ENCODE results near the gene UQCR11.
"Not testable (repeated sequence)": the region's sequence is repeated elsewhere in the genome, so short reads cannot be mapped to it uniquely, and the experiment has no call there.

The UQCR11 gene

DNA sequence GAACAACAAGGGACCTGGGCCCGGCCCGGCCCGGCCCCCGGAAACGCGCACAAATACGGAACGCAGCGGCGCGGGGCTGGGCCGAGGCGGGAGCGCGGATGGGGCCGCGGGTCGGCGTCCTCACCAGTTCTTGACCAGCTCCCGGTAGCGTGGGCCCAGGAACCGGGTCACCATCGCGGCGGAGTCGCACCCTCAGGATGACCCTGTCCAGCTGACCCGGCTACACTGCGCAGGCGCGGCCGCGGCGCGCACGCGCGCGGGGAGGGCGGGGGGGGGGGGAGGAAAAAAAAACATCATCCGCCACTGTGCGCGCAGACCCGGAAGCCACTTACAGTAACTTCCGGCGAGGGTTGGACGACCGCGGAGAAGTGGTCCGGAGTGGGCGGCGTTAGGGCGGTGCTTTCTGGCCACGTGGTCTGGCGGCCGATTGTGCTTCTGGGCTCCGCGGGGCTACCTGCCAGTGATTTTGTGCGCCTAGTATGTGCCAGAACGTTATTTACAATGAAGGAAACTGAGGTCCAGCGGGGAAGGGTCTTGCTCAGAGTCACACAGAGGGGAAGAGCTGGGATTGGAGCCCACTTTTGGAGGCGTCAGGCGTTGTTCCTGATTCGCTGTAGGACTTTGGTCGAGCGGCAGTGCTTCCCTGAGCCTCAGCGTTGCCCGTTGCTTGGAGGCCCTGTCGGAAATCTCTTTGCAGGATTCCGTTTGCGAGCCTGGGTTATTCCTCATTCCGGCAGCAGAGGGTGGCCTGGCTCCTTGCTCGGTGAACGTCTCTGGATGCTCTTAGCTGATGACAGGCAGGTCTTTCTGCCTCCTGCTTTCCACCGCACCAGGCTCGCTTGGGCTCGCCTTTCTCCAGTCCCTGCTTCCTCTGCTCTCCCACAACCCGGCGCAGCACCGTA is at the start of gene UQCR11:
Gene UQCR11, minus strand, starts transcription at position 227 of the 902 bp plus-strand sequence. Its CDS starts 53 bp downstream, at position 174.
- DNase-seq, result peak; percentile 97

DNA sequence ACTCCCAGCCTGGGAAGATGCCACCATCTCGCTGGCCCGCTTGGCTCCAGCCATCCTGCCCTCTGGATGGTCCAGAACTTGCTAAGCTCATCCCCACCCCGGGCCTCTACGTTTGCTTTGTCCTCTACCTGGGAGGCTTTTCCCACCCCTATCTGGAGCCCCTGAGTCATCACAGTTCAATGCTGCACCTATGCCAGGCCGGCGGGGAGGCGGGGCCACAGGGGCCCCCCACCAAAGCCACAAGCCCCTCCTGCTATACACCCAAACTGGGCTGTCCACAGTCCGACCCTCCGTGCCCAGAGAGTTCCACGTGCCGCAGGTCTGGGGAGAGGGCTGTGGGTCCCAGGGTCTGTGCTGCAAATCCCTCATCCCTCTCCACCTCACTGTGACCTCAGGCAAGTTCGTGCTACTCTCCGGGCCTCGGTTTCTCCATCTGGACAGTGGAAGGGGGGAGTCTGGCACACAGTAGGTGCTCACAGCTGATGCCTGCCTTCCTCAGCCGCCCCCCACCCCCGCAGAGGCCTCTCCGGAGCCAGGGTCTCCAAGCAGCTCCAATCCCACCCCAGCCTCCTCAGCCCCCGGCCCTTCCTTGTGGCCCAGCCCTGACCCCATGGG is 49.0 kb upstream of the UQCR11 start:
- no peak for DNase-seq

DNA sequence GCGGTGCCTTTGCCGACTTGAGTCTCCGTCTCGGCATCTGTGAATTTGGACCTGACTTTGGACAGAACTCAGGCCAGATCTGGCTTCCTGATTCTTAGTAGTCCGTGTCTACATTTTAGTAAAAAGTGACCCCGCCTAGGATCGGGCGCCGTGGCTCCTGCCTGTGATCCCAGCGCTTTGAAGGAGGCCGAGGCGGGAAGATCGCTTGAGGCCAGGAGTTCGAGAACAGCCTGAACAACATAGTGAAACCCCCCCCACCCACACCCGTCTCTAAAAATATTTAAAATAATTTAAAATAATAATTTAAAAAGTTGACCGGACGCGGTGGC is 48.0 kb upstream of the UQCR11 start:
- no peak for DNase-seq

DNA sequence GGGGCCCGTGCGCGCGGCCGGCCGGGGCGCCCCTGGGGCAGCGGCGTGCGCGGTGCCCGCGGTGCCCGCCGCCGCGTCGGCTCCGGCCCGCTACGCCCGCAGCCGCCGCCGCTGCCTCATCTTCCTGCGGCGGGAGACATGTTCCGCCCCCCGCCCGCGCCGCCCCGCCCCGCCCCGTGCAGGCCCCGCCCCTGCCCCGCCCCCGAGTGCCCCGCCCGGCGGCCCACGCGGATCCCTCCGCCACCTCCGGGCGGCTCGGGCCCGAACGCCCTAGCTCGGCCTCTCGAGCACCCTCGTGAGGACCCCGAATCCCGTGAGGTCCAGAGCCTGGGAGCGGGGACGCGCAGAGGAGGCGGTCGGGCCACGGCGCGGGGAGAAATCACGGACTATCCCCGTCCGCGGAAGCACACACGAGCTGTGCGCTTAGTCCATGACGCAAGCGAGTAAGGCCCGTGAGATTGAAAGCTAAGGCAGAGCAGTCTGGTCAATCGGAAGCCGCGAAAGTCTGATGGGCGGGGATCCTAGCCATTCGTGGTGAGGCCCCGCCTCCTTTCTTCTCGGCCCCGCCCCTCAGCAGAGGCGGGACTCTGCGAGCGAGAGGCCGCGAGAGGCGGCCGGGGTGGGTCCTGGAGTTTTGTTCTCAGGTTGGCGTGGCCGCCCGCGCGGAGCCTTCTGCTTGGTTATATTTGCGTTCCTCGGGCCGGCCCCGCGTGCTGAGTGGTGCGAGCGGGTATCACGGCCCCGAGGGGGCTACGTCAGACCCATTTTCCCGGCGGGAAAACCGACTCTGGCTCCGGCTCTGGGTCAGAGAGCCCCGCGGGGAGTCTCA is 47.4 kb upstream of the UQCR11 start, which contains the start of gene TCF3:
Gene TCF3, minus strand, starts transcription at position 145 of the 829 bp plus-strand sequence. CDS start 2,367 bp downstream, outside the sequence.
- DNase-seq, result peak; percentile 98

DNA sequence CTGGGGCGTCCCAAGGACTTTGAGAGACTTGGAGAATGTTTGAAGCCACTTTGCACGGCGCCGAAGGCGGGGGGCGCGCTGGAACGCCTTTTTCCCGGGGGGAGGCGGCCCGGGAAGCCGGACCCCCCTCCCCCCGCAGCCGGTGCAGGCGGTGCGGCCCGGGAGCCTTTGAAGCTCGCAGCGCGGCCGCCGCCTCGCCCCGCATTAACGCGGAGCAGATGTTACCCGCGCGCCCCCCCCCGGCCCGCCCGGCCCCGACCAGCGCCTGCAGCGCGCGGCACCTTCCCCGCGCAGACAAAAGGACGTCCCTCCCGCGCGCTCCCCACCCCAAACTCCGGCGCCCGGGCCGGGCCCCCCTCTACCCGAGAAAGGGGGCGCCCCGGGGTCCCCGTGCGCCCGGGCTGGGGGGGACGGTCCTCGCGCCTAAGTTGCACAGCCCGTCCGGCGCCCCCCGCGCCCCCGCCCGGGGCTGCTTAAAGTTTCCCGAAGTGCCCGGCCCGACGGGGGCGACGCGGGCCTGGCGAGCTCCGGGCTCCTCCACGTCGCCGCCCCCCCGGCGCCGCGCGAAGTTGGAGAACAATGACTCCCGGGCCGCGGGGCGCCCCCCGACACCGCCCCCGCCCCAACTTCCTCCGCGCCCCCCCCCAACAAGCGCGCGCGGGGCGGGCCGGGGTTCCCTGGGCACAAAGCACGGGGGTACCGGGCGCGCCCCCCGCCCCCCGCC is 46.5 kb upstream of the UQCR11 start:
- no peak for DNase-seq

DNA sequence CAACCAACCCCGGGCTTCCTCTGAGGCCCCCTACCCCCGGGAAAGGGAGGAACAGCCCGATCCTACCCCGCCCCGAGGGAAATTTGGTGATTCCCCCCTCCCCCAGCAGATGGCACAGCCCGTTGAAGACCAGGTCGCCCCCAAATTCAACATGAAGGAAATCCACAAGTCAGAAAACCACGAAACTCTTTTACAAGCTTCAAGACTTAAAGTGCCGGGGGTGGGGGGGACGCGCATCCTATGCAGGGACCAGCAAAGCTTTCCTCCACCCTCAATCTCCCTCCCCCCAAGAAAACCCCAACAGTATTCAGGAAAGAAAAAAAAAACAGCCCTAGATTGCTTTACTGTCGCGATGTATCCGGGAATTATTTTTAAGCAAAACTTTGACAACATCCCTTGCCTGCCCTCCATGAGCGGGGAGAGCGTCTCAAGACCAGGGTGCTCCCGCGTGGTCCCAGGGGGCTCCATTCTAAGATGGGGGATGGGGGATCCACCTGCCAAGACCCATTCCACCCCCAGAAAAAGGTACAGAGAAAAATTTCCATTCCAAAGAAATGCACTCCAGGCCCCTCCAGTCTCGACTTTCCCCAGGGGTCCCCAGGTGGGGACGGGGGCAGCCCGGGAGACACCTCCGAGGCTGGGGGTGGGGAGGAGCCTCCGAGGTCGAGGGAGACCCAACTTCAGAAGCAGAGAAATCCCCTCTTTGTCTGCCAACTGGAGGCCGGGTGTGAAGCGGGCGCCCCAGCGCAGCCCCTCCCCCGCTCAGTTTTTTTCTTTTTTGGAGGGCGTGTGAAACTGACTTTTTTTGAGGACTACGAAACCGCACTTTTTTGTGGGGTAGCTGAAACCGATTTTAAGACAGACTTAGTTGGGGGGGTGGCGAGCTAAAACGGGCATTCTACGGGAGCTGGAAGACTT is 45.6 kb upstream of the UQCR11 start:
- no peak for DNase-seq

DNA sequence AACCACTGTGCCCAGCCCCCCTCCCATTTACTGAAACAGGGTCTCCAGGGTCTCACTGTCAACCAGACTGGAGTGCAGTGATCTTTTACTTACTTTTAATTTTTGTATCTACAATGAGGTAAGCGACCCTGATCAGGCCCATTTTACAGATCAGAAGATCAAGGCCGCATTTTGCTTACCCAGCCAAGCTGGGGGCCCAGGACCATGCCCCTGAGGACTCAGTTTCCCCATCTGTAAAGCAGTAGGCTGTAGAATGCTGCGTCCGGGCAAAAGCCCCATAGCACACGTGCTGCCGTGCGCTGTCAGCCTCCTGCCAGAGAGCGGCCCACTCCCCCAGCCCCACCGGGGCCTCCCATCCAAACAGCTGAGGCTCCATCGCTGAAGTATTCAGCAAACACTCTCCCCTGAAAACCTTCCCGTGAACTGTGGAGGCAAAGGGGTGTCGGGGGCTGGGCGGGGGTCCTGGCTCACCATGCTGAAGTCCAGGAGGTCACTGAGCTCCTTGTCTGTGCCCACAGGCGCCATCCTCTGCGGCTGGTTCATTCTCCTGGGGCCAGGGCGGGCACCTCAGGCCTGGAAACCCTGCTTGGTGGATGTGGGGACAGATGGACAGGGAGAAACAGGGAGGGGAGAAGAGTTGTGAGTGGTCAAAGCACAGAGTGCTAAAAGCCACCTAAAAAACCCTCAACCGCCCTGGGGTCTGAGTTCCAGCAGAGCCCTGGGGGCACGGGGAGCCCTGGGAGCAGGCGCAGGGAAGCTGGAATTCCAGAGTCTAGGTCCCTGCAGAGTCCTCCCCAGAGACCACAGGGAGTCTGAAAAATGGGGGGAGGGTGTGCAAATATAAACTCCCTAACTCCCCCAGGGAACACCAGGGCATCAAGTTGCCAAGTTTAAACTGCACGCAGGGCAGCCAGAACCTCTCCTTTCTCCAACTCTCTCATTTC is 44.7 kb upstream of the UQCR11 start:
- no peak for DNase-seq

DNA sequence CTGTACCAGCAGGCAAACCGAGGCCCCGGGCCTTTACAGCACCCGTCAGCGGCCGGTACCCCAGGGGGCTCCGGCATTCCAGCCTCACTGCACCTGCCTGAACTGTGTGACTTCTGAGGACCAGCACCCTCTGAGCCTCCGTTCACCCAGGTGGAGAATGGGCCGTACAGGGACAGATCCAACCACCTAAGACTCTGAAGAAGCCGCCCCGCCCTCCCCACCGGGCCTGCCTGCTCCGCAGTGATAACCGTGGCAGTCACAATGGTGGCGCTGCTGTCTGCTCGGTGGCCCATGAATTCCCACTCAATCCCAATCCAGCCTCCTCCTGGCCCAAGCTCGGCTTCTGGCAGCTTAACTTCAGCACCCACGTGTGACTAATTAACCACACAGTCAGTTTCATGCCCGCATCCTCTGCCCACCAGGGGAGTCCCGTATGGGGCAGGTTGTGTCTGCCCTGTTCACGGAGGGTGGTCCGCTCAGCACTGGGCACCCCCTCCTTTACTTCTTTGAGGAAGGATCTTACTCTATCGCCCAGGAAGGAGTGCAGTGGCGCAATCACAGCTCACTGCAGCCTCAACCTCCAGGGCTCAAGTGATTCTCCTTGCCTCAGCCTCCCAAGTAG is 43.8 kb upstream of the UQCR11 start:
- DNase-seq, result no peak

DNA sequence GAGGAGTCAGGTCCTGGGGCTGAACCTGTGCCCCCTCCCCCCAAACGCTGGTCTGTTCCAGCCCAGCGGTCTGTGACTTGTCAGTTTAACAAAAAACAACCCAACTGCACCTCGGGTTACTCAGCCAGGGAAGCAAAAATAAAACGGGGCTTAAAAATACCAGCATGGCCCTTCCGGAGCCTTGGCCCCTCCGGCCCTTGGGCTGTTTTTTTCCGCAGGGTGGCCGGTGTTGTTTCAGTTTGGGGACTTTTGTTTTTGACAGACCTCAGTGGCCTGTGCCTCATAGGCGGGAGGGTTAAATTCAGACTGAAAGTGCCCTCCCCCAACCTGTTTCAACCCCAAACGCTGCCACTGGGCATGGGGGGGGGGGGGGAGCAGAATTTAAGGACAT is 43.2 kb upstream of the UQCR11 start:
- no peak for DNase-seq

DNA sequence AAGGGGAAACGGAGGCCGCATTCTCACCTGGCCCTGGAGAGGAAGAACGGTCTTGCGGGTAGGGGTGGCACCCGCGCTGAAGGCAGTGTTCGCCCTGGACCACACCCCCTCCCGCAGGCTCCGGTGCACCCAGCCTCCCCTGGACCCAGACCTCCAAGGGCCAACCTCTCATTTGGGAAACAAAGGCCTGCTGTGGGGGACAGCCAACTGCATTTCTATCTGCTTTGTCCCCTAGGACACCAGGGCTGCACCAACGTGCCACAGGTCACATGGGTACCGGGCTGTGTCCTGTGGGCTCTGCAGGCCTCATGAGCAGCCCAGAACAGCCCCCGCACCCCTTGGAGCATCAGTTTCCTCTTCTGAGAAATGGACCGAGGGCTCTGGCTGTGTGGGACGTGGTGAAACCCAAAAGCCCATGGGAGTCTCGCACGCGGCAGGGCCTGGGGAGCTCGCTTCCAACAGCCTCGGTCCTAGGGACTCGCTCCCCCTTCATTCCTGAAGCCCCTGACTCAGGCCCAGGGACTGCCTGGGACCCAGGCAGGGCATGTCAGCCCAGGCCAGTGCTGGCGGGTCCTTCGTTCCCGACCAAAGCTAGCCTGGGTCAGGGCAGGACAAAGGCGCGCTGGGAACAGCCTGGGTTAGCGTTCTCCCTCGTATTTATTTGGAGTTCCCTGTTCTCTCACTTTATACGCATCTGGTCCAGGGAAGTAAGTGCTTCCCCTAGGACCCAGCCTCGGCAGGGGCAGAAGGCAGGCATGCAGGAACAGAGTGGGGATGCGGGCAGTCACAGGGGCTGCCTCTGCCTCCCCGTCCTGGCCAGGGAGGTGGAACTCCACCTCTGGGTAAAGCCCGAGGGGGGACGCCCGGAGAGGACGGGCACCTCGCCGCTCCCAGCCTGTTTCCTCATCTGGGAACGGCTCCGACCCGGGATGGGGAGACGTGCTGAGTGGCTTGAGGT is 42.5 kb upstream of the UQCR11 start:
- DNase-seq, result no peak

DNA sequence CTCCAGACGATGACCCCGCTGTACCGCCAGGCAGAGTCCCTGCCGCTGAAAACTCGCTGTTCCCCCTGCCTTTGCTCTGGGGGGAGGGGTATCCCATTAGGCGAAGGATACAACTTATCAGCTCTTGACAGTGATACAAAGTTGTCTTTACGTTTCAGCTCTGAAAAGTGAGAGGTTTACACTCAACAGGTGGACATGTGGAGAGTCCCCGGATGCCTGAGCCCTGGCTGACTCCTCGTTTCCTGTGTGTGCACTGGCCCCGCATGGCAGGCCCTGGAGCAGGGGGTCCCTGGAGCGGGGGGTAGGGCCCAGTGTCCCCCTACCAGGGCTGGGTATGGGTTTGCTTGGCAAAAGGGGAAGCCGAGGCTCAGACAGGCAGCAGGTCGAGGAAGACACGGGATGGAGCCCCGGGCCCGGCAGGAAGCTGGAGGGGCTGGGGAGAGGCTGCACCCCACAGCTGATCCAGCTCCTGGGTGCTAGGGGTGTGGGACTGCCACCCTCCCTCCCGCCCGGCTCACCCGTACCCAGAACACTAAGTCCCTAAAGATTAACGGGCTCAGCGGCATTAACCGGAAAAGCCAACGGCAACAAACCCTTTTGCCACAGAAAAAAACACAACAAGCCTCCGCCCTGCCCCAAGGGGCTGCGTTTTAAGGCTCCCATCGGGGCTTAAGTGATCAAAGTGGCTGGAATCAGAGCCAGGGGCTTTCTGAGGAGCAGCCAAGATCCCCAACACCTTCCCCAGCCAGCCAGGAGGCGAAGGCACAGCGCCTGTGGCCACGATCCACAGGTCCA is 41.6 kb upstream of the UQCR11 start:
- DNase-seq, result no peak

DNA sequence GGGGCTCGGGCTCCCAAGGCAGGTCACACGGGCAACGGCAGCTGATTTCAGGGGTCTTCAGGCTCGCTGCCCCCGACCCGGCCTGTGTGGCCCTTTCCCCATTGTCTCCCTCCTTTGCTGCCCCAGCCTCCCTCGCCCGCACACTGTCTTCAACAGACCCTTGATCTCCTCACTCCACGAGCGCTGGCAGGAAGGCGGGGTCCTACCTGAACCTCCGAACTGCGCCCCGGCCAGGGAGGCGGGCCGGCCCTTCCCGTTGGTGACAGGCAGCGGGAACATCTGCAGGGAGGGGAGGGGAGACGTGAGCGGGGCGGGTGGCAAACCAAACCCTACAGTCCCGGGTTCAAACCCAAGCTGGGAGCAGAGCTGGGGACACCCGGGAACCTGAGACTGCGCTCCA is 40.9 kb upstream of the UQCR11 start:
- no peak for DNase-seq

DNA sequence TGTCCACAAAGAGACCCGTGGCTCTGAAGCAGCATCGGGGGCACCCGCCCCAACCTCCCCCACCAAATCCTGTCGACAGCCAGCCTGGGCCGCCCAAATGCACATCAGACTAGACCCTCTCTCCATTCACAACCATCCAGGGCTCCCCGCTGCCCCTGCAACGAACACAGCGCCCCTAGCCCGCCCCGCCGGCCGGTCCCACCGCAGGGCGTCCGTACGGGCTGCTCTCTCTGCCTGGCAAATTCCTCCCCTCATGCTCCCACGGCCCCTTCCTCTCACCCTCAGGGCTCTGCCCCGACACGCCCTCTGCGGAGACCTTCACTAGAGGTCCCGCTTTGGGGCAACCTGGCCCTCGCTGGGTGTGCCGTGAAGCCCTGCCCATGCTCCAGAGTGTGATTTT is 40.0 kb upstream of the UQCR11 start:
- no peak for DNase-seq

DNA sequence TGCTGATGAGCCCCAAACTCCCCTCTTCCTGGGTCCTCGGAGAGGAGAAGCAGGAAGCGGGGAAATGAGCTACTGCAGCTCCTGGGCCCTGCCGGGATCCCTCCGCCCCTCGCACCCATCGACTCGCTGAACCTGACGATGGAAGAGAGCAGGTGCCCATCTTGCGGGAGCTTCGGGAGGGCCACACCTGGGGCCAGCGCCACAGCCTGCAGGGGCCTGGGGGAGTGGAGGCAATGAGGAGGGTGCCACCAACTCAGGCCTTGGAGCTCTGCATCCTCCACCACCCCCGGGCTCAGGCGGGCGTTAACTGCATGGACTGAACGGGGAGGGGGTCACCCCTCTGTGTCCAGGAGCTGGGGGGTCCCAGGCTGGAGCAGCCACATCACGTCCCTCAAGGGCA is 38.8 kb upstream of the UQCR11 start:
- no peak for DNase-seq

DNA sequence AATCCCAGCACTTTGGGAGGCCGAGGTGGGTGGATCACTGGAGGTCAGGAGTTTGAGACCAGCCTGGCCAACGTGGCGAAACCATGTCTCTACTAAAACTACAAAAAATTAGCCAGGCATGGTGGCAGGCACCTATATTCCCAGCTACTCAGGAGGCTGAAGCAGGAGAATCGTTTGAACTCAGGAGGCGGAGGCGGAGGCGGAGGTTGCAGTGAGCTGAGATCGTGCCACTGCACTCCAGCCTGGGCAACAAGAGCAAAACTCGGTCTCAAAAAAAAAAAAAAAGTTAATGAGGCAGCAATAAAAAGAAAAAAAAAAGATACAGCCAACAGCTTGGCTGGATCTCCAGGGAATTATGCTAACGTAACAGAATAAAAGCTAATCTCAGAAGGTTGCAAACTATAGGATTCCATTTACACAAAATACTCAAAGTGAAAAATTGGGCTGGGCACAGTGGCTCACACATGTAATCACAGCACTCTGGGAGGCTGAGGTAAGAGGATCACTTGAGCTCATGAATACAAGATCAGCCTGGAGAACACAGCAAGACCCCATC is 35.7 kb upstream of the UQCR11 start:
- DNase-seq, result not testable (repeated sequence)

DNA sequence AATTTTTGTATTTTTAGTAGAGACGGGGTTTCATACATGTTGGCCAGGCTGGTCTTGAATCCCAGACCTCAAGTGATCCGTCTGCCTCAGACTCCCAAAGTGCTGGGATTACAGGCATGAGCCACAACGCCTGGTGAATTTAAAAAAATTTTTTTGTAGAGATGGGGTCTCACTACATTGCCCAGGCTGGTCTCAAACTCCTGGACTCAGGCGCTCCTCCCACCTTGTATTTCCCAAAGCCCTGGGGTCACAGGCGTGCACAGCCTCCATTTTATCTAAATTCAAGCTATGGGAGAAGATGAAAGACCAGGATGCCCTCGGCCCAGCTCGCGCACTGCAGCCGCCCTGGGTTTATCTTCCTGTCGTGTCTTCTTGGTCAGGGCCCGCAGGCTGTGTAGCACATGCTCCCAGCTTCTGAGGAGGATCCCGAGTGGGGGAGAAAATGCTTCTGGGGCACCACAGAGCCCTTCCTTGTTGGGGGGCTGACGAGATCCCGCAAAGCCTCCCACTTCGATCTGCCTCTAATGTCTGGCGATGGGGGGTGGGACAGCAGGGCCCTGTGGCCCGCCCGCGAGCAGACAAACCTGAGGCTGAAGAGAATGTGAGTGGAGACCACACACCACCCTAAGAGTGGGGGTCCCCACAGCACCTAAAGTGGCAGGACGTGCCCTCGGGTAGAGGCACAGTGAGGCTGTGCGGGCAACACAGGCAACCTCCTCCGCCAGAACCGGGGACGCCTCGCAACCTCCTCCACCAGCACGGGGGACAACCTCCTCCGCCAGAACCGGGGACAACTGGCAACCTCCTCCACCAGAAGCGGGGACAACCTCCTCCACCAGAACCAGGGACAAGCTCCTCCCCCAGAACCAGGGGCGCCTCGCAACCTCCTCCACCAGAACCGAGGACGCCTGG is 31.3 kb upstream of the UQCR11 start:
- no peak for DNase-seq

DNA sequence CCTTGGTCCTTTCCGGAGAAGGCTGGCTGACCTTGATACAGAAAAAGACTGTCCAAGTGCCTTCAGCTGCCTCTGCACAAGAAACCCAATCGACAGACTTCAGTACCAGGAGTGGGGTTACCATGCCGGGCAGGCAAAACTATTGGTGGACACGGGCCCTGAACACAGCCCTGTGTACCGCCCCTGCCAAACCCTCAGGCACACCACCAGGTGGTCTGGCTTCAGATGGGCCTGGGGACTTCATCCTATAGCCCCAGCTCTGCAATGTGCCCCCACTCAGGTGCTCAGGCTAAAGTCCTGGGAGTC is 29.6 kb upstream of the UQCR11 start:
- no peak for DNase-seq

Measured in NCI-H446 treated with DMSO at 0.1 percent for 48 hours (cell line).